ENCODE data around the gene ROBO2. TPM values are rescaled to one million over a fixed set of nuclear protein-coding genes. Genes with fewer than 3 reads are reported as not detected.

The ROBO2 gene
- total and polyA plus RNA-seq, 2 donors from 2014 or later: 1.3 to 1.6 TPM

DNA sequence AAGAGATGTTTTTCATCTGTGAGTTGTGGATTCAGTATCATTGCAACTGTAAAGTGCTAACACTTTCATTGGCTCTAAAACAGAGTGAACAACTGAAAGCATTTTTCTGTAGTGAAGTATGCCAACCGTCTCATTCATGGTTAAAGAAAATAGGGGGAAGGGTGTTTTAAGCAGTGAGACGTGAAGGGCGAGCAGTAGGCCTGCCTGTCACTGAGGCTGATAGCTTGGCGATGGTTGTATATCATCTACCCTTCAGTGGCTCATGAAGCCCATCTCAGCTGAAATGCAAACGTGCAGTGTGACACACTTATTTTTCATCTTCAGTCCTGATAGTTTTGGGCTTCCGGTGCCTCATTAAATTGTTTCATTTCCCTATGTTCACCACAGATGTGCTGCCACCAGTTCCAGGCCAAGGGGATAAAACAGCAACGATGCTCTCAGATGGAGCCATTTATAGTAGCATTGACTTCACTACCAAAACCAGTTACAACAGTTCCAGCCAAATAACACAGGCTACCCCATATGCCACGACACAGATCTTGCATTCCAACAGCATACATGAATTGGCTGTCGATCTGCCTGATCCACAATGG lies 562.0 kb downstream of the ROBO2 start:
- no peak overlapping the region for H3K4me3 ChIP-seq (ENCODE audit: low read length in 3 of 3)
- no peak overlapping the region for H3K27ac ChIP-seq (ENCODE audit: low read depth in 2 of 2, low read length in 2 of 2)
- intact Hi-C loops (cut with DNase I): no loop called here
- no peak overlapping the region for H3K9ac ChIP-seq (ENCODE audit: low read length in 3 of 3)
- FAIRE-seq: no peak
- H3K27me3 ChIP-seq (ENCODE audit: control insufficient read depth, insufficient read depth, low read length): no peaks in the 10 kb centered on the region
- TF ChIP-seq, protein P1, sequence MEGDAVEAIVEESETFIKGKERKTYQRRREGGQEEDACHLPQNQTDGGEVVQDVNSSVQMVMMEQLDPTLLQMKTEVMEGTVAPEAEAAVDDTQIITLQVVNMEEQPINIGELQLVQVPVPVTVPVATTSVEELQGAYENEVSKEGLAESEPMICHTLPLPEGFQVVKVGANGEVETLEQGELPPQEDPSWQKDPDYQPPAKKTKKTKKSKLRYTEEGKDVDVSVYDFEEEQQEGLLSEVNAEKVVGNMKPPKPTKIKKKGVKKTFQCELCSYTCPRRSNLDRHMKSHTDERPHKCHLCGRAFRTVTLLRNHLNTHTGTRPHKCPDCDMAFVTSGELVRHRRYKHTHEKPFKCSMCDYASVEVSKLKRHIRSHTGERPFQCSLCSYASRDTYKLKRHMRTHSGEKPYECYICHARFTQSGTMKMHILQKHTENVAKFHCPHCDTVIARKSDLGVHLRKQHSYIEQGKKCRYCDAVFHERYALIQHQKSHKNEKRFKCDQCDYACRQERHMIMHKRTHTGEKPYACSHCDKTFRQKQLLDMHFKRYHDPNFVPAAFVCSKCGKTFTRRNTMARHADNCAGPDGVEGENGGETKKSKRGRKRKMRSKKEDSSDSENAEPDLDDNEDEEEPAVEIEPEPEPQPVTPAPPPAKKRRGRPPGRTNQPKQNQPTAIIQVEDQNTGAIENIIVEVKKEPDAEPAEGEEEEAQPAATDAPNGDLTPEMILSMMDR (IDR thresholded peaks at IDR 0.05; ENCODE audit: borderline replicate concordance, extremely low read depth, insufficient read depth): no peak
- H3K36me3 ChIP-seq (ENCODE audit: control insufficient read depth in 2 of 3, insufficient read depth in 3 of 3, low read length in 3 of 3): no peaks in the 10 kb centered on the region
- no peaks in the 10 kb centered on the region for H3K9me3 ChIP-seq (ENCODE audit: control insufficient read depth in 2 of 3, insufficient read depth in 1 of 3, low read length in 3 of 3)
- peak in 3 of 5 donors; percentile 12 to 52 (median 52) for DNase-seq
- no peaks in the 10 kb centered on the region for H3K4me1 ChIP-seq (ENCODE audit: control insufficient read depth in 2 of 3, insufficient read depth in 2 of 3, low read depth in 1 of 3, low read length in 3 of 3)

DNA sequence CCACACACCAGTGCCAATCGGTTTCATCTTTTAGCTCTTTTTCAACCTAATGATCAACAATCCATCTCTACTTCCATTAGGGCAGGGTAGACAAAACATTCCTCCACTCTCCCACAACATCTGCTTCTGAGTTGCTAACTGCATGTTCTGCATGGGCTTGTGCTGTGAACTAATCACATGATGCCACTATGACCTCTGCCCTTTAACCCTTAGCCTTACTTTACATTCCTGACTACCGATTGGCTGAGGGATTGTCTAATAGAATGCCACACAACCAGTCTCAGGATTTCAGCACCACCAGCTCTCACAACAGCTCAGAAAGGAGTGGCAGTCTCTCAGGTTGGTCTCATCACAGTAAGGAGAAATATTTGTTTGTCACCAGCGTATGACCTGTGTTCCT lies 562.8 kb downstream of the ROBO2 start:
- TF ChIP-seq, protein P1 (IDR thresholded peaks at IDR 0.05; ENCODE audit: borderline replicate concordance, extremely low read depth, insufficient read depth): no peak
- Histone ChIP-seq H3K4me3 (ENCODE audit: low read length in 3 of 3) (no peak overlapping the region), H3K27me3 (ENCODE audit: control insufficient read depth, insufficient read depth, low read length) (no peaks in the 10 kb centered on the region), H3K9me3 (ENCODE audit: control insufficient read depth in 2 of 3, insufficient read depth in 1 of 3, low read length in 3 of 3) (no peaks in the 10 kb centered on the region), H3K36me3 (ENCODE audit: control insufficient read depth in 2 of 3, insufficient read depth in 3 of 3, low read length in 3 of 3) (no peaks in the 10 kb centered on the region), H3K4me1 (ENCODE audit: control insufficient read depth in 2 of 3, insufficient read depth in 2 of 3, low read depth in 1 of 3, low read length in 3 of 3) (no peaks in the 10 kb centered on the region), H3K9ac (ENCODE audit: low read length in 3 of 3) (no peak overlapping the region), H3K27ac (ENCODE audit: low read depth in 2 of 2, low read length in 2 of 2) (no peak overlapping the region)
- no peak for DNase-seq
- FAIRE-seq: no peak
- intact Hi-C loops (cut with DNase I): no loop called here

DNA sequence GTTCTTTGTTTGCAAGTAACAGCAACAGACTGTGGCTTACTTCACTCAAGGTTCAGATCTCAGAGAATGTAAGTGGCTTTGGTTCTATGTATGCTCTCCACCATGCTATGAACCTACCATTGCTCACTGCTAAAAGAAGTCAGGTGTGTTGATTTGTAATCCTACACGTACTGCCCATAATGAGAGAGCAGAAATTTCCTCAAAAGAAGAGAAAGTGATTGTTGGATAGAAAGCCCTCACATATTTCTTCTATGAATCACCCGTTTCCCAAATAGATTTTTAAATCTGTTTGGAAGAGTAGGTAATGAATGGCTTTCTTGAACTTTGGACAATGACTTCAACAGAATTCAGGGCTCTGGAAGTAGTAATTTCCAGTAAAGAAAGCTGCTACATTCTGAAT lies 565.4 kb downstream of the ROBO2 start:
- no peak overlapping the region for H3K4me3 ChIP-seq (ENCODE audit: low read length in 3 of 3)
- TF ChIP-seq, protein P1 (IDR thresholded peaks at IDR 0.05; ENCODE audit: borderline replicate concordance, extremely low read depth, insufficient read depth): no peak
- H3K9ac ChIP-seq (ENCODE audit: low read length in 3 of 3): no peak overlapping the region
- H3K27ac ChIP-seq (ENCODE audit: low read depth in 2 of 2, low read length in 2 of 2): no peak overlapping the region
- FAIRE-seq: no peak
- intact Hi-C loops (cut with DNase I): no loop called here
- no peaks in the 10 kb centered on the region for H3K27me3 ChIP-seq (ENCODE audit: control insufficient read depth, insufficient read depth, low read length)
- no peaks in the 10 kb centered on the region for H3K9me3 ChIP-seq (ENCODE audit: control insufficient read depth in 2 of 3, insufficient read depth in 1 of 3, low read length in 3 of 3)
- H3K4me1 ChIP-seq (ENCODE audit: control insufficient read depth in 2 of 3, insufficient read depth in 2 of 3, low read depth in 1 of 3, low read length in 3 of 3): no peaks in the 10 kb centered on the region
- no peak for DNase-seq
- H3K36me3 ChIP-seq (ENCODE audit: control insufficient read depth in 2 of 3, insufficient read depth in 3 of 3, low read length in 3 of 3): peaks cover 0 to 2% (median 0%) of the 10 kb centered on the region in 3 donors

DNA sequence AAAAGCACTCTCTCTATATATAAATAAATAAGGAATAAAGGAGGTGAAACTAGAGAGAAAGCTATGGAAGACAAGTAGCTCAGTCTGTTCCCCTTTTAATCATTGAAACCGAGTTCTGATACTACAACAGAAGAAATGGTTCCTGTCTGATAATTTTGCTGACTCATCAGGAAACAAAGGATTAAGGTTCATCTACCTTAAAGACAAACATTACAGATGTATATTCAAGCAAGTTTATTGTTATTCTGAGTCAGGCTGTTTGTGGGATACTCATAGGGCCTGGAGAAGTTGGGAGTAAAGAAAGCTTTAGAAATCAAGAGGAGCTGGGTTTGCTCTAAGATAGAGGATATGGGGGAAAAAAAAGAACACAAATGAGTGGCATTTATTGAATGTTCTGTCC lies 566.0 kb downstream of the ROBO2 start:
- Histone ChIP-seq H3K27ac (ENCODE audit: low read depth in 2 of 2, low read length in 2 of 2) (no peak overlapping the region), H3K4me1 (ENCODE audit: control insufficient read depth in 2 of 3, insufficient read depth in 2 of 3, low read depth in 1 of 3, low read length in 3 of 3) (no peaks in the 10 kb centered on the region)
- DNase-seq: no peak

More for the DNA sequence above, 566.0 kb downstream of the ROBO2 start:
- H3K27me3 ChIP-seq (ENCODE audit: control insufficient read depth, insufficient read depth, low read length): no peaks in the 10 kb centered on the region
- TF ChIP-seq, protein P1 (IDR thresholded peaks at IDR 0.05; ENCODE audit: borderline replicate concordance, extremely low read depth, insufficient read depth): no peak
- intact Hi-C loops (cut with DNase I): no loop called here
- H3K36me3 ChIP-seq (ENCODE audit: control insufficient read depth in 2 of 3, insufficient read depth in 3 of 3, low read length in 3 of 3): peaks cover 0 to 2% (median 0%) of the 10 kb centered on the region in 3 donors
- no peak overlapping the region for H3K9ac ChIP-seq (ENCODE audit: low read length in 3 of 3)
- H3K9me3 ChIP-seq (ENCODE audit: control insufficient read depth in 2 of 3, insufficient read depth in 1 of 3, low read length in 3 of 3): no peaks in the 10 kb centered on the region
- no peak overlapping the region for H3K4me3 ChIP-seq (ENCODE audit: low read length in 3 of 3)
- FAIRE-seq: no peak
